ENCODE results near the gene CT47C1.

The CT47C1 gene

DNA sequence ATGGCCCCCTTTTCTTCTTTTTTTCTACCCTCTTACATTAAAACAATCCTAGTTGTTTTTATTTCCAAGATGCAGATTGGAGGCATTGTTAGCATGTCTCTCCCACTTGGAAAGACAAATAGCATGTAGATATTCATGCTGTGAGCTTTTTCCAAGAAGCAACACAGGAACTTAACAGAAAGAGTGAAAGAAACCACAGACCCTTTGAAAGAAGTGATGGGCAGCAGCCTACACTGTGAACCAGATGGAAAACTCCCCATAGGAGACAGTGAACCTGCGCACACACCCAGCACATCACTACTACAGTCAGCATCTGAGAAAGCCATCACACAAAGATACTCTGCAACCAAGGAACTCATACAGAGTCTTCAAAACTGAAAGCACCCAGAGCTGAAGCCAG, 17.8 kb downstream of the CT47C1 start:
- no peaks in the 10 kb centered on the region for H3K27me3 ChIP-seq
- TF ChIP-seq, protein P1, sequence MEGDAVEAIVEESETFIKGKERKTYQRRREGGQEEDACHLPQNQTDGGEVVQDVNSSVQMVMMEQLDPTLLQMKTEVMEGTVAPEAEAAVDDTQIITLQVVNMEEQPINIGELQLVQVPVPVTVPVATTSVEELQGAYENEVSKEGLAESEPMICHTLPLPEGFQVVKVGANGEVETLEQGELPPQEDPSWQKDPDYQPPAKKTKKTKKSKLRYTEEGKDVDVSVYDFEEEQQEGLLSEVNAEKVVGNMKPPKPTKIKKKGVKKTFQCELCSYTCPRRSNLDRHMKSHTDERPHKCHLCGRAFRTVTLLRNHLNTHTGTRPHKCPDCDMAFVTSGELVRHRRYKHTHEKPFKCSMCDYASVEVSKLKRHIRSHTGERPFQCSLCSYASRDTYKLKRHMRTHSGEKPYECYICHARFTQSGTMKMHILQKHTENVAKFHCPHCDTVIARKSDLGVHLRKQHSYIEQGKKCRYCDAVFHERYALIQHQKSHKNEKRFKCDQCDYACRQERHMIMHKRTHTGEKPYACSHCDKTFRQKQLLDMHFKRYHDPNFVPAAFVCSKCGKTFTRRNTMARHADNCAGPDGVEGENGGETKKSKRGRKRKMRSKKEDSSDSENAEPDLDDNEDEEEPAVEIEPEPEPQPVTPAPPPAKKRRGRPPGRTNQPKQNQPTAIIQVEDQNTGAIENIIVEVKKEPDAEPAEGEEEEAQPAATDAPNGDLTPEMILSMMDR (IDR thresholded peaks at IDR 0.05) = no peak
- H3K4me3 ChIP-seq (ENCODE audit: low read depth in 1 of 2, low read length in 1 of 2) = no peak overlapping the region
- H3K4me1 ChIP-seq (ENCODE audit: control insufficient read depth in 1 of 2, insufficient read depth in 1 of 2, low read depth in 1 of 2, low read length in 1 of 2) = no peaks in the 10 kb centered on the region
- no peak overlapping the region for H3K27ac ChIP-seq
- no peaks in the 10 kb centered on the region for H3K36me3 ChIP-seq
- H3K9me3 ChIP-seq = no peaks in the 10 kb centered on the region

DNA sequence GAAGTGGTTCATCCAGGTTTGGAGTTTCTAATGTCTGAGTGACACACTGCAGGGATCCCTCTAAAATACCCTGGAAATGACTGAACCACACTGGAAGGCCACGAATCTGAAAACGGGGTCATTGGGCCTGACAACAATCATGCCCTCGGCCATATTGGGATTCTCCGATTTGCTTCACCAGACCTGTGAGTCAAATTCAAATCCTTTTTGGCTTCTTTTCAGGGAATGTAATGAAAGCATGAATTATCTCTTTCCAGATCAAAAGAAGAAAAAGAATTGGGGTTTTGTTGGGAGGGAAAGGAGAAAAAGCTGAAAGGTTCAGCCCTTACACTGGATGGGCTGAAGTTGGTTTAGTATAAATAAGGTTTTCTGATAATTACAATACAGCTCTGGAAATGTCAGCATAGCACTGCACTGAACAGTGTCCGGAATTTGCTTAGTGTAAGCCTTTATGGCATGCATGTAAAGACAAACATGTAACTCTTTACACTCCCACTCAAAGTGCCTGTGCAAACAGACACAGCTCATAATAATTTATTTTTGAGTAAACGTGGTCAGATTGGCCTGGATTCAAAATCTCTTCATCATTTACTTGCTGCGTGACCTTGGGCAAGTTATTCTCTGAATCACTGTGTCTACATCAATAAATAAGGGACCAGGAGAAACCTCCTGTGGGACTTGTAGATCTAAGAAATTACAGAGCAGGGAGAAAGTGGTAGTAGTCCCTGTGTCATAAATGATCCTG, 21.4 kb downstream of the CT47C1 start:
- no peaks in the 10 kb centered on the region for H3K36me3 ChIP-seq
- no peak overlapping the region for H3K27ac ChIP-seq
- H3K4me1 ChIP-seq (ENCODE audit: control insufficient read depth in 1 of 2, insufficient read depth in 1 of 2, low read depth in 1 of 2, low read length in 1 of 2) = no peaks in the 10 kb centered on the region
- H3K4me3 ChIP-seq (ENCODE audit: low read depth in 1 of 2, low read length in 1 of 2) = no peak overlapping the region
- no peaks in the 10 kb centered on the region for H3K27me3 ChIP-seq
- H3K9me3 ChIP-seq = no peaks in the 10 kb centered on the region
- TF ChIP-seq, protein P1 (IDR thresholded peaks at IDR 0.05) = no peak

DNA sequence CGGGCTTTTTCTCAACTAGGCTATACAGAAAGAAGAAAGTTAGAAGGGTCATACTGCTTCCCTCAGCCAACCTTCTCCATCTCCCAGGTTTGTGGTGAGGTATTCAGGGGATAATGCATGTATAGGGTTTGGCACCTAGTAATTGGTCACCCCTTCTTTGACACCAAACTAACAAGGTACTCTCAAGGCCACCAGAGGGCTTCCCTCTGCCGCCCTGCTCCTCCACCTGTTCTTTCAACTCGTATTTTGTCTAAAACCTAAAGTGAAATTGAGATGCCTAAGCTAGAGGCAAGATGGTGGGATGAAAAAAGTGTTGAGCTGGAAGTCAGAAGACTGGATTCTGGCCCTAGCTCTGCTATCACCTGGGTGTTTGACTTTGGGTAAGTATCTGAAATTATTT, 22.0 kb downstream of the CT47C1 start:
- Histone ChIP-seq H3K27ac (no peak overlapping the region), H3K4me1 (ENCODE audit: control insufficient read depth in 1 of 2, insufficient read depth in 1 of 2, low read depth in 1 of 2, low read length in 1 of 2) (no peaks in the 10 kb centered on the region), H3K4me3 (ENCODE audit: low read depth in 1 of 2, low read length in 1 of 2) (no peak overlapping the region), H3K9me3 (no peaks in the 10 kb centered on the region), H3K27me3 (no peaks in the 10 kb centered on the region), H3K36me3 (no peaks in the 10 kb centered on the region)
- TF ChIP-seq, protein P1 (IDR thresholded peaks at IDR 0.05) = no peak

DNA sequence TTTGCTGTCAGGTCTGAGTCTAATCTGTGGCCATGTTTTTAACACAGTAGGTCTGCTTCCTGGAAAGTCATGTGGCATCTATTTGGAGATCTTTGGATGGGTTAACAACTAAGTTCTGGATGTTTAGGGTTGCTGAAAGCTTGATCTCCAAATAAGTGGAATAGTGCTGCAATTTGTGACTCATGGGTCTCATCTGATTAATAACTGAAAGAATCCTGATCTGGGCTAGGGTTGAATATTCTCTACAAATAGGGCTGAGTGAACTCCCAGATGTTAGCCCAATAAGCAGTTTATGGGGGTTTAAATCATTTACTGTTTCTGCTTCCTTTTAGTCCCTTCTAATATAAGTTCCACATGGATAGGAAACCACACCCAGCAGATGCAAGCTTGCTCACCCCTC, 23.1 kb downstream of the CT47C1 start:
- no peak overlapping the region for H3K27ac ChIP-seq
- no peaks in the 10 kb centered on the region for H3K4me1 ChIP-seq (ENCODE audit: control insufficient read depth in 1 of 2, insufficient read depth in 1 of 2, low read depth in 1 of 2, low read length in 1 of 2)
- TF ChIP-seq, protein P1 (IDR thresholded peaks at IDR 0.05) = no peak
- H3K36me3 ChIP-seq = no peaks in the 10 kb centered on the region
- no peaks in the 10 kb centered on the region for H3K27me3 ChIP-seq
- no peaks in the 10 kb centered on the region for H3K9me3 ChIP-seq
- no peak overlapping the region for H3K4me3 ChIP-seq (ENCODE audit: low read depth in 1 of 2, low read length in 1 of 2)

DNA sequence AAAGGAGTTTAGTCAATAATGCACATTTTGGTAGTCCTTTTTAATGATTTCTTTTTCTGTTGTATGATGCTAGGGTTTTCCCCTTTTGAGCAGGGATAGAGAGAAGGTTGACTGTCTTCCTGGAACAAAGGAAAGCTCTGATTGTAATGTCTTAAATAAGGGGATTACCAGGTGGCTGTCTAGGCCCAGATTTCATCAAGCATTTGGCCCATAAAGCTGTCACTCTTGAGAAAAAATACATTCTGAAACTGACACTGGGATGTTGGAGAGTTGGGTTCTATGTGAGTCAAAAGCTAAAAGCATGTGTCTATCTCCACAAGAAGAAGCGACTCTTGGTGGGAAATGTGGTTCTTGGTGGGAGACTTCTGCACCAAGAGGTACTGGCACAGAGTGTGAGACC, 28.4 kb downstream of the CT47C1 start:
- Histone ChIP-seq H3K4me3 (ENCODE audit: low read depth in 1 of 2, low read length in 1 of 2) (no peak overlapping the region), H3K27ac (no peak overlapping the region), H3K9me3 (no peaks in the 10 kb centered on the region), H3K4me1 (ENCODE audit: control insufficient read depth in 1 of 2, insufficient read depth in 1 of 2, low read depth in 1 of 2, low read length in 1 of 2) (no peaks in the 10 kb centered on the region), H3K27me3 (no peaks in the 10 kb centered on the region), H3K36me3 (no peaks in the 10 kb centered on the region)
- TF ChIP-seq, protein P1 (IDR thresholded peaks at IDR 0.05) = no peak
